ENCODE measurements around the gene SPATA45. TPM values are rescaled to one million over a fixed set of nuclear protein-coding genes. Genes with fewer than 3 reads are reported as not detected.

Gene SPATA45
- total RNA-seq, 4 donors from 2014 or later = not detected

DNA sequence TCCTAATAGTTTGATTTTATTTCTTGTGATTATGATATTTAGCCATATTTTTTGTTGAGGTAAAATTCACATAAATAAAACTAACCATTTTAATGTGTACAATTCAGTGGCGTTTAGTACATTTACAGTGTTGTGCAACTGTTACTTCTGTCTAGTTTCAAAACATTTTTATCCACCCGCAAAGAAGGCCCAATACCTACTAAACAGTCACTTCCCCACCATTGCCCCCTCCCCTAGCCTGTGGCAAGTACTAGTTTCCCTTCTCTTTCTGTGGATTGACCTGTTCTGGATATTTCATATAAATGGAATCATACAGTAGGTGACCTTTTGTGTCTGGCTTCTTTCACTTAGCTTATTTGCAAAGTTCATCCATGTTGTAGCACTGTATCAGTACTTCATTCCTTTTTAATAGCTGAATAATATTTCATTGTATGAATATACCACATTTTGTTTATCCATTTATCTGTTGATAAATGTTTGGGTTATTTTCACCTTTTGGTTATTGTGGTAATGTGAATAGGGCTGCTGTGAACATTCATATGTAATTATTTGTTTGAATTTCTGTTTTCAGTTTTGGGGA is 14.8 kb upstream of the SPATA45 start:
- H3K4me3 ChIP-seq = no peak overlapping the region
- DNase-seq = no peak
- WGBS, 2 donors = 83 to 98% methylated on average over 2 of the region's 2 CpGs
- intact Hi-C loops (cut with DNase I) = no loop called here
- no peaks in the 10 kb centered on the region for H3K27me3 ChIP-seq
- H3K9me3 ChIP-seq = no peaks in the 10 kb centered on the region
- no peak overlapping the region for H3K27ac ChIP-seq
- peaks cover 4 to 32% (median 19%) of the 10 kb centered on the region in 3 donors for H3K4me1 ChIP-seq
- TF ChIP-seq, protein P1, sequence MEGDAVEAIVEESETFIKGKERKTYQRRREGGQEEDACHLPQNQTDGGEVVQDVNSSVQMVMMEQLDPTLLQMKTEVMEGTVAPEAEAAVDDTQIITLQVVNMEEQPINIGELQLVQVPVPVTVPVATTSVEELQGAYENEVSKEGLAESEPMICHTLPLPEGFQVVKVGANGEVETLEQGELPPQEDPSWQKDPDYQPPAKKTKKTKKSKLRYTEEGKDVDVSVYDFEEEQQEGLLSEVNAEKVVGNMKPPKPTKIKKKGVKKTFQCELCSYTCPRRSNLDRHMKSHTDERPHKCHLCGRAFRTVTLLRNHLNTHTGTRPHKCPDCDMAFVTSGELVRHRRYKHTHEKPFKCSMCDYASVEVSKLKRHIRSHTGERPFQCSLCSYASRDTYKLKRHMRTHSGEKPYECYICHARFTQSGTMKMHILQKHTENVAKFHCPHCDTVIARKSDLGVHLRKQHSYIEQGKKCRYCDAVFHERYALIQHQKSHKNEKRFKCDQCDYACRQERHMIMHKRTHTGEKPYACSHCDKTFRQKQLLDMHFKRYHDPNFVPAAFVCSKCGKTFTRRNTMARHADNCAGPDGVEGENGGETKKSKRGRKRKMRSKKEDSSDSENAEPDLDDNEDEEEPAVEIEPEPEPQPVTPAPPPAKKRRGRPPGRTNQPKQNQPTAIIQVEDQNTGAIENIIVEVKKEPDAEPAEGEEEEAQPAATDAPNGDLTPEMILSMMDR (IDR thresholded peaks at IDR 0.05) = no peak
- no peak for TF ChIP-seq POLR2A (IDR thresholded peaks at IDR 0.05)
- H3K36me3 ChIP-seq = peaks cover 0 to 18% (median 0%) of the 10 kb centered on the region in 3 donors

DNA sequence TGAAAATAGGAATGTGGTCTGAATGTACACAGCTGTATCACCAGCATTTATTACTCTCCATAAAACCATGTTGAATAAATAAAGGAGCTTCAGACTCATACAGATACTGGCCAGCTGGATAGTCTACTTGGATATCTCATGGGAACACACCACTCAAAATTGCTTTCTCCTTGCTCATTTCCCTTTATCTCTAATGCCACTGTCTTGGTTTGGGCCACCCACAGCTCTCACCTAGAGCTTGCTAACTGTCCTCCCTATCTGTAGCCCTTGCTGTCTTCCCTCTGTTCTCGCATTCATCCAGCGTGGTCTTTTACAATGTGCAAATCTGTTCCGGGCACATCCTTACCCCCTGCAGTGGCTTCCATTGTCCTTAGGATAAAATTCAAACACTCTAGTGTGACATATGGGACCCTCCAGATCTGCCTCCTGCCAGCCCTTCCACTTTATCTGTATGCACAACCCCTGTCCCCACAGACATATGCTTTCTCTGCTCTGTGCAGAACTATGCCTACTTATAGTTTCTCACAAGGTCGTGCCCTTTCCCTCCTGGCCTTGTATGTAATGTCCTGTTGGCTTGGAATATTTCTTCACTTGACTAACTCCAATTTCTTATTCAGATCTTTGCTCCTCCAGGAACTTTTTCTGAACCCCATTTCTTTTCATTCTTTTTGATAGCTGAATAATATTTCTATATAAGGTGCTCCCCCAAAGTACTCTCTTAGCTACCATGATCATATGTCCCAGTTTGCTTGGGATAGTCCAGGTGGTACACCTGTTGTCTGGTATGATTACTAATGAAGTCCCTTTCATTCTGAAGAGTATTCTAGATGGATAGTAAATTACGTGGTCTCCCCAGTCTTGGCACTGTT is 13.5 kb upstream of the SPATA45 start:
- DNase-seq = no peak
- Histone ChIP-seq H3K36me3 (peaks cover 0 to 14% (median 0%) of the 10 kb centered on the region in 3 donors), H3K4me1 (peaks cover 4 to 39% (median 23%) of the 10 kb centered on the region in 3 donors), H3K9me3 (no peaks in the 10 kb centered on the region), H3K4me3 (no peak overlapping the region), H3K27me3 (no peaks in the 10 kb centered on the region), H3K27ac (no peak overlapping the region)
- 74 to 75% methylated on average over 5 of the region's 5 CpGs for WGBS, 2 donors
- TF ChIP-seq POLR2A (IDR thresholded peaks at IDR 0.05) = no peak
- TF ChIP-seq, protein P1 (IDR thresholded peaks at IDR 0.05) = no peak
- intact Hi-C loops (cut with DNase I) = no loop called here

DNA sequence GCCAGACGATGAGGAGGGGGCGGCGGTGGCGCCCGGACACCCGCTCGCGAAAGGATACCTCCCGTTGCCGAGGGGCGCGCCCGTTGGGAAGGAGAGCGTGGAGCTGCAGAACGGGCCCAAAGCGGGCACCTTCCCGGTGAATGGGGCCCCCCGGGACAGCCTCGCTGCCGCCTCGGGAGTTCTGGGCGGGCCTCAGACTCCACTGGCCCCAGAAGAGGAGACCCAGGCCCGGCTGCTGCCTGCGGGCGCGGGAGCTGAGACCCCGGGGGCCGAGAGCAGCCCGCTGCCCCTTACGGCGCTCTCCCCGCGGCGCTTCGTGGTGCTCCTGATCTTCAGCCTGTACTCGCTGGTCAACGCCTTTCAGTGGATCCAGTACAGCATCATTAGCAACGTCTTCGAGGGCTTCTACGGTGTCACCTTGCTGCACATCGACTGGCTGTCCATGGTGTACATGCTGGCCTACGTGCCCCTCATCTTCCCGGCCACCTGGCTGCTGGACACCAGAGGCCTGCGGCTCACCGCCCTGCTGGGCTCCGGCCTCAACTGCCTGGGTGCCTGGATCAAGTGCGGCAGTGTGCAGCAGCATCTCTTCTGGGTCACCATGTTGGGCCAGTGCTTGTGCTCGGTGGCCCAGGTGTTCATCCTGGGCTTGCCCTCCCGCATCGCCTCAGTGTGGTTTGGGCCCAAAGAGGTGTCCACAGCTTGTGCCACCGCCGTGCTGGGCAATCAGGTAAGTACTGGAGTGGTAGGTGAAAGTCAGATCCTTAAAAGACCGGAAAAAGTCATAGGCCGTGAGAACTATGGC is 11.2 kb upstream of the SPATA45 start:
- DNase-seq = no peak
- no peak for TF ChIP-seq POLR2A (IDR thresholded peaks at IDR 0.05)
- TF ChIP-seq, protein P1 (IDR thresholded peaks at IDR 0.05) = no peak
- Histone ChIP-seq H3K27ac (peak overlapping the region; percentile 88 to 96 (median 92)), H3K36me3 (no peaks in the 10 kb centered on the region), H3K4me1 (peaks cover 4 to 39% (median 23%) of the 10 kb centered on the region in 3 donors), H3K4me3 (peak overlapping the region; percentile 89 to 99 (median 98)), H3K9me3 (no peaks in the 10 kb centered on the region), H3K27me3 (no peaks in the 10 kb centered on the region)
- 28 to 62% methylated on average over 2 of the region's 54 CpGs for WGBS, 2 donors
- intact Hi-C loops (cut with DNase I) = no loop called here

DNA sequence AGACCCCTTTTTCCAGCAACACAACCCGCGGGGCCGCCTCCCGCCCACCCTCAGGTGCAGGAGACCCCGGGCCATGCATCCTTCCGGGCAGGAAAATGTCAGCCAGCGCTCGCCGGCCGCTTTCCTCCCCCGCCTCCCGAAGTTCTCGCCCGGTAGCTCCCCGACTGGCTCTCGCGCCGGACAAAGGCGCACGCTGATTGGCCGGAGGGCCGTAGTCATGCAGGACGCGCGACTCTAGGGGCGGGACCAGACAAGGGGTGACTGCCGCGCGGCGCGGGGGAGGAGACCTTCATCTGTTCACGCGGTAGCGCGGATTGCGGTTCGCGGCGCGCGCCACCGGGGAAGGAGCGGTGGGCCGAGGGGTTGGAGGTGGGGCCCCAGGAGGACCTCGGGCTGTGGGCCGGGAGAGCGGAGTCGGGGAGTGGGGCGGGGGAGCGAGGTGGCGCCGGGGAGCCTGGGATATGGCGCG is 10.6 kb upstream of the SPATA45 start, which contains the start of gene FLVCR1:
Gene FLVCR1 (plus strand): TSS at position 284 of the 469 bp plus-strand sequence. CDS start 178 bp downstream, at position 462.
- Histone ChIP-seq H3K4me1 (peaks cover 4 to 39% (median 23%) of the 10 kb centered on the region in 3 donors), H3K27me3 (no peaks in the 10 kb centered on the region), H3K36me3 (no peaks in the 10 kb centered on the region), H3K9me3 (no peaks in the 10 kb centered on the region), H3K4me3 (peak within 1 kb of the TSS; percentile 89 to 99 (median 98)), H3K27ac (peak within 1 kb of the TSS; percentile 88 to 96 (median 92))
- peak in 3 of 4 donors; percentile 39 to 77 (median 59) for TF ChIP-seq POLR2A (IDR thresholded peaks at IDR 0.05)
- TF ChIP-seq, protein P1 (IDR thresholded peaks at IDR 0.05) = no peak
- peak; percentile 88 for DNase-seq
- intact Hi-C loops (cut with DNase I) = no loop called here
- WGBS, 2 donors = no CpG with 5 or more reads among the region's 54 CpGs

All from esophagus squamous epithelium (tissue), 5 donors.